ENCODE results near the gene UBA6. TPM values are rescaled to one million over a fixed set of nuclear protein-coding genes. Genes with fewer than 3 reads are reported as not detected.

Gene UBA6
- polyA plus RNA-seq, 1 experiment: 119 TPM

GRCh38 chr4:67635331-67635730 is 65.6 kb downstream of the UBA6 start:
- CTCF ChIA-PET: no interaction called here
- no peaks in the 10 kb centered on the region for H3K27me3 ChIP-seq (ENCODE audit: control insufficient read depth, insufficient read depth, low read length)
- POLR2A ChIA-PET: no interaction called here
- DNase-seq (ENCODE audit: low read depth, low spot score): no peak
- no peak overlapping the region for H3K4me3 ChIP-seq (ENCODE audit: low read depth, low read length)
- no peaks in the 10 kb centered on the region for H3K9me3 ChIP-seq (ENCODE audit: control insufficient read depth, insufficient read depth, low read length)
- no peak for TF ChIP-seq CTCF (IDR thresholded peaks at IDR 0.05; ENCODE audit: low read depth, low read length)
- H3K27ac ChIP-seq (ENCODE audit: low read depth, low read length): no peak overlapping the region

GRCh38 chr4:67634741-67635140 is 66.2 kb downstream of the UBA6 start:
- no peak for TF ChIP-seq CTCF (IDR thresholded peaks at IDR 0.05; ENCODE audit: low read depth, low read length)
- ChIA-PET CTCF (interaction anchor here (0.6 kb wide), 1 partner anchor 34 kb away, joined by 3 read pairs; no protein-coding TSS in a partner anchor), POLR2A (no interaction called here)
- Histone ChIP-seq H3K4me3 (ENCODE audit: low read depth, low read length) (no peak overlapping the region), H3K27ac (ENCODE audit: low read depth, low read length) (no peak overlapping the region), H3K27me3 (ENCODE audit: control insufficient read depth, insufficient read depth, low read length) (no peaks in the 10 kb centered on the region), H3K9me3 (ENCODE audit: control insufficient read depth, insufficient read depth, low read length) (no peaks in the 10 kb centered on the region)
- DNase-seq (ENCODE audit: low read depth, low spot score): no peak

GRCh38 chr4:67632492-67632891 is 68.5 kb downstream of the UBA6 start:
- no peaks in the 10 kb centered on the region for H3K9me3 ChIP-seq (ENCODE audit: control insufficient read depth, insufficient read depth, low read length)
- no peak overlapping the region for H3K27ac ChIP-seq (ENCODE audit: low read depth, low read length)
- ChIA-PET POLR2A (no interaction called here), CTCF (interaction anchor here (0.6 kb wide), 1 partner anchor 30 kb away, joined by 3 read pairs; no protein-coding TSS in a partner anchor)
- no peak overlapping the region for H3K4me3 ChIP-seq (ENCODE audit: low read depth, low read length)
- no peaks in the 10 kb centered on the region for H3K27me3 ChIP-seq (ENCODE audit: control insufficient read depth, insufficient read depth, low read length)
- no peak for DNase-seq (ENCODE audit: low read depth, low spot score)
- no peak for TF ChIP-seq CTCF (IDR thresholded peaks at IDR 0.05; ENCODE audit: low read depth, low read length)

- ChIA-PET POLR2A (no interaction called here), CTCF (no interaction called here)
- H3K4me3 ChIP-seq (ENCODE audit: low read depth, low read length): no peak overlapping the region
- no peaks in the 10 kb centered on the region for H3K9me3 ChIP-seq (ENCODE audit: control insufficient read depth, insufficient read depth, low read length)
- H3K27me3 ChIP-seq (ENCODE audit: control insufficient read depth, insufficient read depth, low read length): no peaks in the 10 kb centered on the region
- no peak overlapping the region for H3K27ac ChIP-seq (ENCODE audit: low read depth, low read length)
- no peak for DNase-seq (ENCODE audit: low read depth, low spot score)
- no peak for TF ChIP-seq CTCF (IDR thresholded peaks at IDR 0.05; ENCODE audit: low read depth, low read length)
Measured at GRCh38 chr4:67624939-67625338, 76.0 kb downstream of the UBA6 start.

GRCh38 chr4:67616478-67616877 is 84.5 kb downstream of the UBA6 start:
- Histone ChIP-seq H3K4me3 (ENCODE audit: low read depth, low read length) (no peak overlapping the region), H3K27ac (ENCODE audit: low read depth, low read length) (no peak overlapping the region), H3K9me3 (ENCODE audit: control insufficient read depth, insufficient read depth, low read length) (no peaks in the 10 kb centered on the region), H3K27me3 (ENCODE audit: control insufficient read depth, insufficient read depth, low read length) (no peaks in the 10 kb centered on the region)
- no peak for DNase-seq (ENCODE audit: low read depth, low spot score)
- no peak for TF ChIP-seq CTCF (IDR thresholded peaks at IDR 0.05; ENCODE audit: low read depth, low read length)
- ChIA-PET CTCF (no interaction called here), POLR2A (no interaction called here)

All from AG04450 (cell line).